Chondrocyte (in vitro differentiated cells): ENCODE measurements around the gene MACROH2A1. TPM values are rescaled to one million over a fixed set of nuclear protein-coding genes. Genes with fewer than 3 reads are reported as not detected.

ENCODE experiments used
- DNase-seq: peaks from one replicate; pipeline ENCODE4 v3.0.0; 2021; ENCODE audit warnings: mixed read lengths, low spot score
- H3K27ac Mint-ChIP-seq: one replicate; pipeline ENCODE4 v1.8.0; 2021; ENCODE audit warnings: mild to moderate bottlenecking, moderate library complexity, mixed read lengths; ENCODE audit not compliant: unreplicated experiment
- H3K27me3 Mint-ChIP-seq: 2 replicates; pipeline ENCODE4 v1.8.0; 2021; ENCODE audit warnings: low read depth, mixed read lengths
- H3K36me3 Mint-ChIP-seq: 2 replicates; pipeline ENCODE4 v1.8.0; 2021; ENCODE audit warnings: low read depth, mixed read lengths
- H3K4me1 Mint-ChIP-seq: 2 replicates; pipeline ENCODE4 v1.8.0; 2021; ENCODE audit warnings: low read depth, mild to moderate bottlenecking, mixed read lengths
- H3K4me3 Mint-ChIP-seq: one replicate; pipeline ENCODE4 v1.8.0; 2021; ENCODE audit warnings: mild to moderate bottlenecking, moderate library complexity, mixed read lengths; ENCODE audit not compliant: unreplicated experiment
- H3K9me3 Mint-ChIP-seq: 2 replicates; pipeline ENCODE4 v1.8.0; 2021; ENCODE audit warnings: low read depth, mixed read lengths
- CTCF ChIP-seq: fragments of 200-600 bp; sonication (generic); IDR thresholded peaks from 2 replicates; pipeline ENCODE4 v1.5.0; 2021; ENCODE audit warnings: antibody characterized with exemption, mild to moderate bottlenecking, moderate library complexity
- total RNA-seq: library from RNA; stranded (reverse); gene quantifications from 3 replicates; pipeline ENCODE4 v1.2.1, GENCODE V29; 2021

Gene MACROH2A1
- total RNA-seq, 1 donor from 2014 or later: 100 TPM

DNA sequence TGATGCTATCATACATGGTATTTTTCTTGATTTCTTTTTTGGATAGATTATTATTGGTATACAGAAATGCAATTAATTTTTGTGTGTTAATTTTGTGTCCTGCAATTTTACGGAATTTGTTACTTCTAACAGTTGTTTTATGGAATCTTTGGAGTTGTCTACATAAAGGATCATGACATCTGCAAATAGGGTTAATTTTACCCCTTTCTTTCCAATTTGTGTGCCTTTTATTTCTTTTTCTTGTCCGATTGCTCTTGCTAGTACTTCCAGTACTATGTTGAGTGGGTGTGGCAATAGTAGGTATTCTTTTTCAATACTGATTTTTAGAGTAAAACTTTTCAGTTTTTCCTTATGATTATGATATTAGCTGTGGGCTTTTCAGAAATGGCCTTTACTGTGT is 111.5 kb downstream of the MACROH2A1 start:
- Mint-ChIP-seq H3K27ac (no peak overlapping the region), H3K4me1 (no peaks in the 10 kb centered on the region), H3K36me3 (no peaks in the 10 kb centered on the region), H3K4me3 (no peak overlapping the region), H3K9me3 (peaks cover 13% of the 10 kb centered on the region), H3K27me3 (peaks cover 34% of the 10 kb centered on the region)
- no peak for DNase-seq
- no peak for TF ChIP-seq CTCF

Other genes with a start within 250 kb of the MACROH2A1 start
- gene DCANP1, start 48.1 kb upstream of the MACROH2A1 start, total RNA-seq: not detected in 3 replicates
- gene TIFAB, start 53.1 kb upstream of the MACROH2A1 start, total RNA-seq: not detected in 3 replicates
- gene NEUROG1, start 136.7 kb upstream of the MACROH2A1 start, total RNA-seq: not detected in 3 replicates
- gene CXCL14, start 179.8 kb upstream of the MACROH2A1 start, total RNA-seq: 0.21 TPM in 1 of 3 replicates, not detected in the others